Caco-2 (cell line): ENCODE measurements around the gene PHF14. TPM values are rescaled to one million over a fixed set of nuclear protein-coding genes. Genes with fewer than 3 reads are reported as not detected.
A peak's percentile ranks its signal among the peaks of the same experiment; 100 is the strongest.

Source experiments
- BruUV-seq: library from RNA; stranded (reverse); fragments of 400-500 nt; replicated peaks from 2 replicates; lab custom pipeline; 2021; lab: Mats Ljungman, UMichigan
- CTCF ChIA-PET: fragments of 300-600 bp; sonication (Branson Sonifier 250); formaldehyde crosslinking; loops from one replicate; lab custom pipeline; 2022; ENCODE audit warnings: antibody characterized with exemption; lab: Charles Lee
- POLR2A ChIA-PET: fragments of 300-600 bp; sonication (Branson Sonifier 250); formaldehyde crosslinking; loops from one replicate; lab custom pipeline; 2022; ENCODE audit warnings: antibody characterized with exemption; lab: Charles Lee
- DNase-seq, 2 experiments: peaks; one replicate each; pipeline versions ENCODE4 v3.0.0 to v3.0.0-alpha.2; 2020 to 2022
- H3K27me3 ChIP-seq: replicated peaks from 2 replicates; pipeline ENCODE4 v1.6.0; 2011; ENCODE audit warnings: low read length; ENCODE audit not compliant: control insufficient read depth, insufficient read depth
- H3K36me3 ChIP-seq: 2 replicates; pipeline ENCODE4 v1.5.1; 2011; ENCODE audit warnings: low read length; ENCODE audit not compliant: control insufficient read depth, insufficient read depth
- H3K4me1 ChIP-seq: fragments of 250-450 bp; sonication (Bioruptor Pico); 2 replicates; pipeline ENCODE4 v1.5.1; 2020; ENCODE audit warnings: mild to moderate bottlenecking
- H3K4me3 ChIP-seq: 2 replicates; pipeline ENCODE4 v1.5.1; 2011; ENCODE audit warnings: low read depth, mild to moderate bottlenecking, control low read depth, low read length
- H3K9me3 ChIP-seq: fragments of 250-450 bp; sonication (Bioruptor Pico); 2 replicates; pipeline ENCODE4 v1.5.1; 2020; ENCODE audit warnings: mild to moderate bottlenecking, moderate library complexity
- H3K27ac Mint-ChIP-seq: one replicate; pipeline ENCODE4 v1.8.0; 2022; ENCODE audit warnings: mixed read lengths; ENCODE audit not compliant: unreplicated experiment
- H3K27me3 Mint-ChIP-seq: one replicate; pipeline ENCODE4 v1.8.0; 2022; ENCODE audit warnings: mixed read lengths; ENCODE audit not compliant: insufficient read depth, unreplicated experiment
- H3K36me3 Mint-ChIP-seq: one replicate; pipeline ENCODE4 v1.8.0; 2022; ENCODE audit warnings: mild to moderate bottlenecking, mixed read lengths; ENCODE audit not compliant: insufficient read depth, unreplicated experiment
- H3K4me1 Mint-ChIP-seq: one replicate; pipeline ENCODE4 v1.8.0; 2022; ENCODE audit warnings: low read depth, mixed read lengths; ENCODE audit not compliant: unreplicated experiment
- H3K4me3 Mint-ChIP-seq: one replicate; pipeline ENCODE4 v1.8.0; 2022; ENCODE audit warnings: mild to moderate bottlenecking, moderate library complexity, mixed read lengths; ENCODE audit not compliant: unreplicated experiment
- H3K9me3 Mint-ChIP-seq: one replicate; pipeline ENCODE4 v1.8.0; 2022; ENCODE audit warnings: mixed read lengths; ENCODE audit not compliant: unreplicated experiment
- intact Hi-C: fragments of 100-400 bp; cut with micrococcal nuclease; formaldehyde crosslinking; loops from one replicate; pipeline ENCODE4 v1.10.0; 2022; ENCODE audit not compliant: unreplicated experiment
- total RNA-seq: library from RNA; stranded (reverse); gene quantifications from 2 replicates; pipeline ENCODE4 v1.2.3, GENCODE V29; 2022
- TF ChIP-seq, protein P1 (sequence below), 2 experiments: fragments of 200-600 bp in 1 of 2; IDR thresholded peaks; 1 replicate in 1 of 2; 2 replicates in 1 of 2; pipeline versions ENCODE4 v1.5.1 to v1.8.0; 2011 to 2022; ENCODE audit warnings: antibody characterized with exemption in 1 of 2, control low read depth in 1 of 2, inconsistent platforms in 1 of 2, low read depth in 1 of 2, low read length in 1 of 2, mild to moderate bottlenecking in 1 of 2, moderate library complexity in 1 of 2; ENCODE audit not compliant: insufficient read depth in 1 of 2, severe bottlenecking in 1 of 2, unreplicated experiment in 1 of 2

The PHF14 gene
- total RNA-seq, 1 experiment from 2014 or later: 40.6 TPM

DNA sequence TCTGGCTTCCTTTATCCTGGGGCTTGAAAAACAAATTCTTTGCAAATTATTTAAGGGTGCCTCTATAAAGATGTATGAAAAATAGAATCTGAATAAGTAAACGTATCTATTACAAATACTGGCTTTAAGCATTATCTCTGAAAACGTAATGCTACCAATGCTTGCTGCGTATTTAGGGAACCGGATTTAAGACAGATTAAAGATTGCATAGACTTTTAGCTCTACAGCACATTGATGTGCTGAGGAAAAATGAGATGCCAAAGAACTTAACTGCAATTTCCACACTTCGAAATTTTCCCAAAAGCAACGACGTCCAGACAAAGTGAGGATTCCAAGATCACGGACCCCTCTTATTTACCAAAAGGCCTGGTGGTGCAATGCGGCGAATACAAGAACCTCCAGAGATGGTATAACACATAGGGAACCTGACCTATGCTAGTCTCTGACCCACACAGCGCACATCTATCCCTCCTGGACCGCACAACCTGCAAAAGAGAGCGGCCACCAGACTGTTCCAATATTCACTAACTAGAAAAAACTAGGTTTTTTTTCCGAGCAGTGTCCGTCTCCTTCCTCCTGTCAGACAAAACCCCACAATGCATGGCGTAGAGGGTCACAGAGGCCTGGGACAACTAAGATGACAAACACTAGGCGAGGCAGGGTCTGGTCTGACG, 34.3 kb upstream of the PHF14 start:
- TSS peak; percentile 51 for BruUV-seq
- no peaks in the 10 kb centered on the region for H3K4me1 Mint-ChIP-seq
- intact Hi-C loops: loop anchor here (2.0 kb wide), 1 partner anchor 51 kb away; no protein-coding TSS in a partner anchor
- DNase-seq: no peak
- POLR2A ChIA-PET: interaction anchor here (0.5 to 3.0 kb wide), 2 partner anchors 34 to 70 kb away, joined by 4 to 49 read pairs; partner anchors contain the start of gene PHF14
- TF ChIP-seq, protein P1, sequence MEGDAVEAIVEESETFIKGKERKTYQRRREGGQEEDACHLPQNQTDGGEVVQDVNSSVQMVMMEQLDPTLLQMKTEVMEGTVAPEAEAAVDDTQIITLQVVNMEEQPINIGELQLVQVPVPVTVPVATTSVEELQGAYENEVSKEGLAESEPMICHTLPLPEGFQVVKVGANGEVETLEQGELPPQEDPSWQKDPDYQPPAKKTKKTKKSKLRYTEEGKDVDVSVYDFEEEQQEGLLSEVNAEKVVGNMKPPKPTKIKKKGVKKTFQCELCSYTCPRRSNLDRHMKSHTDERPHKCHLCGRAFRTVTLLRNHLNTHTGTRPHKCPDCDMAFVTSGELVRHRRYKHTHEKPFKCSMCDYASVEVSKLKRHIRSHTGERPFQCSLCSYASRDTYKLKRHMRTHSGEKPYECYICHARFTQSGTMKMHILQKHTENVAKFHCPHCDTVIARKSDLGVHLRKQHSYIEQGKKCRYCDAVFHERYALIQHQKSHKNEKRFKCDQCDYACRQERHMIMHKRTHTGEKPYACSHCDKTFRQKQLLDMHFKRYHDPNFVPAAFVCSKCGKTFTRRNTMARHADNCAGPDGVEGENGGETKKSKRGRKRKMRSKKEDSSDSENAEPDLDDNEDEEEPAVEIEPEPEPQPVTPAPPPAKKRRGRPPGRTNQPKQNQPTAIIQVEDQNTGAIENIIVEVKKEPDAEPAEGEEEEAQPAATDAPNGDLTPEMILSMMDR (IDR thresholded peaks at IDR 0.05; ENCODE audit: insufficient read depth in 1 of 2, low read depth in 1 of 2, low read length in 1 of 2, severe bottlenecking in 1 of 2, unreplicated experiment in 1 of 2): no peak
- H3K9me3 Mint-ChIP-seq: no peaks in the 10 kb centered on the region
- H3K27me3 ChIP-seq: no peaks in the 10 kb centered on the region
- H3K4me3 ChIP-seq: peak overlapping the region; percentile 51
- no peaks in the 10 kb centered on the region for H3K9me3 ChIP-seq
- no peak overlapping the region for H3K27ac Mint-ChIP-seq
- H3K36me3 Mint-ChIP-seq: peaks cover 28% of the 10 kb centered on the region
- H3K36me3 ChIP-seq: peaks cover 1% of the 10 kb centered on the region; the same call in 1 of the 2 replicates
- peaks cover 3% of the 10 kb centered on the region; the same call in 1 of the 2 replicates for H3K4me1 ChIP-seq
- H3K4me3 Mint-ChIP-seq: no peak overlapping the region
- no peaks in the 10 kb centered on the region for H3K27me3 Mint-ChIP-seq
- CTCF ChIA-PET: interaction anchor here (0.5 to 1.5 kb wide), 2 partner anchors 273 to 426 kb away, joined by 3 to 7 read pairs; no protein-coding TSS in a partner anchor

DNA sequence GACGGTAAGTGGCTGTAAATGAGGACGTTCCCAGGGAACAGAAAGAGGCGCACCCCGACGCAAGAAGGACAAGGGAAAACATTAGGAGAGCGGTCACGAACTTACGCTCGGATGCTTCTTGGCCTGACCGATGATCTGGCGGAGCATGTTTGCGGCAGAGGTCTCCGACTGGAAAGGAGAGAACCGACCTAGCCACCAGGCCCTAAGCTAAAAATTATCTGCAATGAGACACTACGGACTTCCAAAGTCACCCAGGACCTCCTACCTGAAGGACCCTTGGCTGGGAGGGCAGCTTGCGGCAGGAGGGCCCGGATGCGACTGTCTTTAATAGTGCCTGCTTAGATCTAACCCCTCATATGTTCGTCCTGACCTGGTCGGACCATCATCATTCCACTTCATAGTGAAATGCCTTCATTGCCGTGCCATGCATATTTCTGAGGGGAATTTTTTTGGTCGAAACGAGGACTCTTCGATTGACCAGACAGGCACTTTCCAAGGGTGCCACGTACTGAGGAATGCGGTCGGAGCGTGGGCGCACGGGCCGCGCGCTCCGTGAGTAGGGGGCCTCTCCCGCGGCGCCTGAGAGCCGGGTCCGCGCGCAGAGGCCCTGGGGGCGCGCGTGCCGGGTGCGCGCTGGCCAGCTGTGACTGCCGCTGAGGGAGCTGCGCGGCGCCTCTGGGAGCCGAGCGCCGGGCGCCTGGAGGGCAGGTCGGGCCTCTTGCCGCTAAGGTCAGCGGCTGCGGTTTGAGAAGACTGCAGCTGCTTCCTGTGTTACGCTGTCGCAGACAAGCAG, 33.6 kb upstream of the PHF14 start:
- BruUV-seq: no TSS peak
- H3K36me3 ChIP-seq: peaks cover 1% of the 10 kb centered on the region; the same call in 1 of the 2 replicates

More for the DNA sequence above, 33.6 kb upstream of the PHF14 start:
- Mint-ChIP-seq H3K9me3 (no peaks in the 10 kb centered on the region), H3K27me3 (no peaks in the 10 kb centered on the region), H3K4me3 (no peak overlapping the region), H3K36me3 (peaks cover 26% of the 10 kb centered on the region), H3K27ac (no peak overlapping the region), H3K4me1 (no peaks in the 10 kb centered on the region)
- Histone ChIP-seq H3K9me3 (no peaks in the 10 kb centered on the region), H3K27me3 (no peaks in the 10 kb centered on the region), H3K4me1 (peaks cover 3% of the 10 kb centered on the region; the same call in 1 of the 2 replicates), H3K4me3 (peak overlapping the region; percentile 51)
- CTCF ChIA-PET: interaction anchor here (0.5 to 1.5 kb wide), 3 partner anchors 272 to 434 kb away, joined by 3 to 7 read pairs (median 3); no protein-coding TSS in a partner anchor
- TF ChIP-seq, protein P1 (IDR thresholded peaks at IDR 0.05; ENCODE audit: insufficient read depth in 1 of 2, low read depth in 1 of 2, low read length in 1 of 2, severe bottlenecking in 1 of 2, unreplicated experiment in 1 of 2): no peak
- DNase-seq: peak; percentile 93 to 96
- POLR2A ChIA-PET: interaction anchor here (0.5 to 3.0 kb wide), 4 partner anchors 34 to 242 kb away, joined by 3 to 49 read pairs (median 4); partner anchors contain the start of gene PHF14
- intact Hi-C loops: loop anchor here (1.0 to 2.0 kb wide), 5 partner anchors 10 to 403 kb away; partner anchors contain the start of gene PHF14
